Measurements from ENCODE around the gene CPZ.
"Not testable (repeated sequence)": the region's sequence is repeated elsewhere in the genome, so short reads cannot be mapped to it uniquely, and the experiment has no call there.

CPZ gene

GRCh38 chr4:8641931-8642650, 49.5 kb downstream of the CPZ start:
- no peak for DNase-seq

- no peak for DNase-seq
These were observed 50.2 kb downstream of the CPZ start for GRCh38 chr4:8642651-8643321.

- DNase-seq: no peak
These were observed 50.9 kb downstream of the CPZ start for GRCh38 chr4:8643441-8643840.

- DNase-seq: no peak
These were observed 51.4 kb downstream of the CPZ start for GRCh38 chr4:8643986-8644385.

- DNase-seq: no peak
These were observed 51.9 kb downstream of the CPZ start for GRCh38 chr4:8644461-8644891.

GRCh38 chr4:8644966-8645752, 52.6 kb downstream of the CPZ start:
- DNase-seq: no peak

- no peak for DNase-seq
These were observed 53.2 kb downstream of the CPZ start for GRCh38 chr4:8645753-8646124.

GRCh38 chr4:8646296-8647093, 53.9 kb downstream of the CPZ start:
- peak in 1 of 2 experiments; percentile 15 for DNase-seq

GRCh38 chr4:8647094-8647570, 54.6 kb downstream of the CPZ start:
- no peak for DNase-seq

- no peak for DNase-seq
These were observed 55.1 kb downstream of the CPZ start for GRCh38 chr4:8647626-8648025.

- no peak for DNase-seq
These were observed 55.7 kb downstream of the CPZ start for GRCh38 chr4:8648296-8648695.

- no peak for DNase-seq
These were observed 56.5 kb downstream of the CPZ start for GRCh38 chr4:8648816-8649630.

GRCh38 chr4:8649631-8650361, 57.2 kb downstream of the CPZ start:
- DNase-seq: no peak

GRCh38 chr4:8651661-8652180, 59.2 kb downstream of the CPZ start:
- DNase-seq: no peak

GRCh38 chr4:8652181-8653078, 59.9 kb downstream of the CPZ start:
- DNase-seq: no peak

- DNase-seq: no peak
These were observed 60.9 kb downstream of the CPZ start for GRCh38 chr4:8653326-8654000.

- DNase-seq: not testable (repeated sequence)
These were observed 61.6 kb downstream of the CPZ start for GRCh38 chr4:8654139-8654538.

GRCh38 chr4:8655411-8656184, 63.0 kb downstream of the CPZ start:
- DNase-seq: no peak

GRCh38 chr4:8656185-8656517, 63.6 kb downstream of the CPZ start:
- no peak for DNase-seq

Measured in NCI-H187 (cell line).